Left lung (tissue), 14 donors: ENCODE results near the gene TMEM245. TPM values are rescaled to one million over a fixed set of nuclear protein-coding genes. Genes with fewer than 3 reads are reported as not detected.

Experiments
- ATAC-seq: fragments of 200-7000 bp; cut with Tn5 transposase; one replicate; pipeline ENCODE4 v1.9.1; 2020; ENCODE audit warnings: moderate library complexity
- DNase-seq, 4 donors: peaks; one replicate each; pipeline ENCODE4 v3.0.0-alpha.2; 2013 to 2020
- H3K27ac ChIP-seq, 2 donors: fragments of 200-600 bp; sonication (generic) in 1 of 2; one replicate each; pipeline versions ENCODE4 v1.5.0 to v1.8.0; 2020 to 2021
- H3K27me3 ChIP-seq, 2 donors: fragments of 200-600 bp; sonication (generic) in 1 of 2; one replicate each; pipeline versions ENCODE4 v1.5.0 to v1.8.0; 2020 to 2021
- H3K36me3 ChIP-seq, 2 donors: fragments of 200-600 bp; sonication (generic) in 1 of 2; one replicate each; pipeline versions ENCODE4 v1.5.0 to v1.8.0; 2020 to 2021
- H3K4me1 ChIP-seq, 2 donors: fragments of 200-600 bp; one replicate each; pipeline ENCODE4 v1.8.0; 2021
- H3K4me3 ChIP-seq, 2 donors: fragments of 200-600 bp; sonication (generic) in 1 of 2; one replicate each; pipeline versions ENCODE4 v1.5.0 to v1.8.0; 2020 to 2021; ENCODE audit warnings: mild to moderate bottlenecking in 1 of 2
- H3K9me3 ChIP-seq, 2 donors: fragments of 200-600 bp; sonication (generic) in 1 of 2; one replicate each; pipeline versions ENCODE4 v1.5.0 to v1.8.0; 2020 to 2021
- CTCF ChIP-seq, 2 donors: fragments of 200-600 bp; sonication (generic) in 1 of 2; IDR thresholded peaks; one replicate each; pipeline versions ENCODE4 v1.5.0 to v1.8.0; 2021; ENCODE audit warnings: antibody characterized with exemption in 2 of 2
- intact Hi-C, 2 donors: fragments of 100-400 bp; cut with DNase I; formaldehyde crosslinking; loops; one replicate each; pipeline versions ENCODE4 v1.11.2 to v1.14.2; 2022
- long read RNA-seq, 12 donors: library from polyadenylated mRNA in 2 of 12; unstranded in 2 of 12; transcript quantifications; one replicate each; pipeline ENCODE4 v2.0.0 and lab custom pipeline, GENCODE V29; 2019 to 2026
- polyA plus RNA-seq, 6 donors: library from polyadenylated mRNA; unstranded; fragments of 120-200 nt; gene quantifications; one replicate each; pipeline ENCODE4 v1.2.1, GENCODE V29; 2013; ENCODE audit not compliant: insufficient read length in 6 of 6
- total RNA-seq, 2 donors: library from RNA; stranded (reverse); fragmentation: NEBNext Ultra II Directional; extraction: Animal tissue kit (Norgen Biotek cat#: 25700); gene quantifications; one replicate each; pipeline ENCODE4 v1.2.1, GENCODE V29; 2021
- donor health status: DM: no; HTN: yes; CAD: no.
- donor health status: DM: no; HTN: no; CAD: no.

TMEM245 gene
- 10 to 100 TPM; 61.0 to 88.1 TPM for total RNA-seq
- 10 to 100 TPM; 69.6 to 89.2 (median 81.7) TPM for polyA plus RNA-seq
- long read RNA-seq, donor 1, transcript TMEM245-203 (4 exons, 3,261 nt) = major isoform, 5 of 69 reads
- long read RNA-seq, donor 1, partial matches to known transcripts = 58 of 69 reads
- long read RNA-seq, donor 1, other reads (novel, unspliced or antisense) = 6 of 69 reads
- long read RNA-seq, donor 2, partial matches to known transcripts = 7 of 18 reads
- long read RNA-seq, donor 2, other reads (novel, unspliced or antisense) = 10 of 18 reads
- long read RNA-seq, donor 3, partial matches to known transcripts = 7 of 8 reads
- long read RNA-seq, donor 3, other reads (novel, unspliced or antisense) = 0 of 8 reads
- long read RNA-seq, donor 4, partial matches to known transcripts = 1 of 5 reads
- long read RNA-seq, donor 4, other reads (novel, unspliced or antisense) = 4 of 5 reads
- long read RNA-seq, donor 5, partial matches to known transcripts = 24 of 25 reads
- long read RNA-seq, donor 5, other reads (novel, unspliced or antisense) = 0 of 25 reads
- long read RNA-seq, donor 6, partial matches to known transcripts = 6 of 6 reads
- long read RNA-seq, donor 6, other reads (novel, unspliced or antisense) = 0 of 6 reads
- long read RNA-seq, donor 7, partial matches to known transcripts = 16 of 16 reads
- long read RNA-seq, donor 7, other reads (novel, unspliced or antisense) = 0 of 16 reads
- long read RNA-seq, donor 8, partial matches to known transcripts = 37 of 39 reads
- long read RNA-seq, donor 8, other reads (novel, unspliced or antisense) = 0 of 39 reads
- long read RNA-seq, donor 9 = 0 reads
- long read RNA-seq, donor 10, partial matches to known transcripts = 1 of 3 reads
- long read RNA-seq, donor 10, other reads (novel, unspliced or antisense) = 2 of 3 reads
- long read RNA-seq, donor 11, partial matches to known transcripts = 0 of 7 reads
- long read RNA-seq, donor 11, other reads (novel, unspliced or antisense) = 6 of 7 reads
- long read RNA-seq, donor 12, partial matches to known transcripts = 24 of 33 reads
- long read RNA-seq, donor 12, other reads (novel, unspliced or antisense) = 8 of 33 reads

- intact Hi-C loops = no loop called here
- peak within 1 kb of the TSS; percentile 89 to 90 for H3K27ac ChIP-seq
- ATAC-seq (peak; percentile 94), DNase-seq (peak; percentile 95 to 99 (median 96))
- no peaks in the 10 kb centered on the region for H3K27me3 ChIP-seq
- peak within 1 kb of the TSS; percentile 90 to 91 for H3K4me3 ChIP-seq
- TF ChIP-seq CTCF (IDR thresholded peaks at IDR 0.05) = no peak
- no peaks in the 10 kb centered on the region for H3K9me3 ChIP-seq
- no peaks in the 10 kb centered on the region for H3K36me3 ChIP-seq
- H3K4me1 ChIP-seq = peaks cover 10 to 47% of the 10 kb centered on the region in 2 donors
These were observed at the start of gene TMEM245 for GRCh38 chr9:109119439-109120203. TSS of gene TMEM245 (minus strand) at chr9:109119947. CDS start at chr9:109119913, 34 bp downstream.

- no peak overlapping the region for H3K27ac ChIP-seq
- DNase-seq (no peak), ATAC-seq (no peak)
- H3K4me3 ChIP-seq = no peak overlapping the region
- intact Hi-C loops = no loop called here
- H3K27me3 ChIP-seq = peaks cover 16 to 79% of the 10 kb centered on the region in 2 donors
- TF ChIP-seq CTCF (IDR thresholded peaks at IDR 0.05) = no peak
- H3K36me3 ChIP-seq = no peaks in the 10 kb centered on the region
- no peaks in the 10 kb centered on the region for H3K9me3 ChIP-seq
- H3K4me1 ChIP-seq = no peaks in the 10 kb centered on the region
These were observed 48.4 kb upstream of the TMEM245 start for GRCh38 chr9:109168170-109168569.

- Histone ChIP-seq H3K9me3 (no peaks in the 10 kb centered on the region), H3K27me3 (peaks cover 16 to 83% of the 10 kb centered on the region in 2 donors), H3K27ac (no peak overlapping the region), H3K4me1 (no peaks in the 10 kb centered on the region), H3K36me3 (no peaks in the 10 kb centered on the region), H3K4me3 (no peak overlapping the region)
- TF ChIP-seq CTCF (IDR thresholded peaks at IDR 0.05) = no peak
- no peak for DNase-seq
- no peak for ATAC-seq
- intact Hi-C loops = no loop called here
These were observed 48.0 kb upstream of the TMEM245 start for GRCh38 chr9:109167716-109168115.

- Histone ChIP-seq H3K4me1 (no peaks in the 10 kb centered on the region), H3K4me3 (no peak within 1 kb of the TSS), H3K9me3 (no peaks in the 10 kb centered on the region), H3K27me3 (peaks cover 16 to 81% of the 10 kb centered on the region in 2 donors), H3K27ac (no peak within 1 kb of the TSS), H3K36me3 (no peaks in the 10 kb centered on the region)
- ATAC-seq (peak; percentile 31), DNase-seq (peak in 1 of 4 donors; percentile 21)
- TF ChIP-seq CTCF (IDR thresholded peaks at IDR 0.05) = no peak
- intact Hi-C loops = no loop called here
These were observed 47.2 kb upstream of the TMEM245 start, which contains the start of gene FRRS1L for GRCh38 chr9:109166771-109167601. TSS of gene FRRS1L (minus strand) at chr9:109167249. CDS start at chr9:109167138, 111 bp downstream.
